T-helper 2 cell (primary cell): Measurements from ENCODE around the gene DDIT4.
"Not testable (repeated sequence)": the region's sequence is repeated elsewhere in the genome, so short reads cannot be mapped to it uniquely, and the experiment has no call there.

Source experiments
- DNase-seq, 5 experiments: peaks; one replicate each; pipeline versions ENCODE4 v3.0.0 to v3.0.0-alpha.2; 2012 to 2022

DDIT4 gene

GRCh38 chr10:72249176-72249862 lies 24.4 kb upstream of the DDIT4 start:
- DNase-seq: not testable (repeated sequence)

GRCh38 chr10:72250666-72251065 lies 23.1 kb upstream of the DDIT4 start:
- DNase-seq: peak in 1 of 5 experiments; percentile 17

GRCh38 chr10:72251635-72252034 lies 22.1 kb upstream of the DDIT4 start:
- DNase-seq: no peak

GRCh38 chr10:72252972-72253371 lies 20.8 kb upstream of the DDIT4 start:
- DNase-seq: no peak

- no peak for DNase-seq
Measured at GRCh38 chr10:72253578-72253977, 20.1 kb upstream of the DDIT4 start.

- peak in 1 of 5 experiments; percentile 46 for DNase-seq
Measured at GRCh38 chr10:72254813-72255568, 18.7 kb upstream of the DDIT4 start.

- no peak for DNase-seq
Measured at GRCh38 chr10:72255977-72256729, 17.6 kb upstream of the DDIT4 start.

- DNase-seq: no peak
Measured at GRCh38 chr10:72257051-72257892, 16.5 kb upstream of the DDIT4 start.

- no peak for DNase-seq
Measured at GRCh38 chr10:72258617-72259016, 15.1 kb upstream of the DDIT4 start.

GRCh38 chr10:72259491-72260238 lies 14.1 kb upstream of the DDIT4 start:
- DNase-seq: peak in 1 of 5 experiments; percentile 43

- peak; percentile 55 to 94 (median 71) for DNase-seq
Measured at GRCh38 chr10:72260239-72260975, 13.3 kb upstream of the DDIT4 start.

GRCh38 chr10:72260976-72261783 lies 12.5 kb upstream of the DDIT4 start:
- peak in 4 of 5 experiments; percentile 10 to 93 (median 60) for DNase-seq

GRCh38 chr10:72261784-72262404 lies 11.8 kb upstream of the DDIT4 start:
- DNase-seq: peak in 1 of 5 experiments; percentile 75

- DNase-seq: peak in 3 of 5 experiments; percentile 34 to 79 (median 54)
Measured at GRCh38 chr10:72263613-72264241, 10.0 kb upstream of the DDIT4 start.

GRCh38 chr10:72264536-72264935 lies 9.2 kb upstream of the DDIT4 start:
- no peak for DNase-seq

- DNase-seq: no peak
Measured at GRCh38 chr10:72265508-72265907, 8.2 kb upstream of the DDIT4 start.

- no peak for DNase-seq
Measured at GRCh38 chr10:72265990-72266865, 7.5 kb upstream of the DDIT4 start.

GRCh38 chr10:72267381-72267780 lies 6.3 kb upstream of the DDIT4 start:
- DNase-seq: no peak
